Measurements from ENCODE around the gene PATJ. TPM values are rescaled to one million over a fixed set of nuclear protein-coding genes. Genes with fewer than 3 reads are reported as not detected.
"Not testable (repeated sequence)": the region's sequence is repeated elsewhere in the genome, so short reads cannot be mapped to it uniquely, and the experiment has no call there.

PATJ gene
- 10 to 100 TPM; 19.0 to 49.0 (median 26.7) TPM for total RNA-seq
- long read RNA-seq, partial matches to known transcripts, result 5 of 8 reads
- long read RNA-seq, other reads (novel, unspliced or antisense), result 3 of 8 reads

- peak; percentile 52 for TF ChIP-seq POLR2A (IDR thresholded peaks at IDR 0.05)
- no peak for TF ChIP-seq CTCF (IDR thresholded peaks at IDR 0.05)
Measured at GRCh38 chr1:61741711-61742619, at the start of gene PATJ. PATJ (plus strand) TSS chr1:61742480; CDS start chr1:61762893, 20,413 bp downstream.

GRCh38 chr1:61699911-61700851, 42.1 kb upstream of the PATJ start:
- H3K27ac ChIP-seq, result peak overlapping the region in 1 of 3 donors; percentile 60
- peaks cover 0 to 15% (median 0%) of the 10 kb centered on the region in 4 donors for H3K4me1 ChIP-seq
- peak; percentile 86 to 97 (median 92) for ATAC-seq
- H3K36me3 ChIP-seq, result peaks cover 0 to 25% (median 2%) of the 10 kb centered on the region in 4 donors
- intact Hi-C loops (cut with DNase I), result no loop called here
- DNase-seq, result no peak
- WGBS (ENCODE audit: insufficient coverage, low coverage, low lambda C conversion rate, missing lambda C conversion rate), result 29% methylated on average over 2 of the region's 3 CpGs
- H3K9me3 ChIP-seq, result no peaks in the 10 kb centered on the region
- TF ChIP-seq POLR2A (IDR thresholded peaks at IDR 0.05), result no peak
- no peaks in the 10 kb centered on the region for H3K27me3 ChIP-seq
- H3K4me3 ChIP-seq, result no peak overlapping the region

More at GRCh38 chr1:61741711-61742619, at the start of gene PATJ:
- Histone ChIP-seq H3K27ac (peak within 1 kb of the TSS; percentile 68 to 90 (median 87)), H3K4me3 (peak within 1 kb of the TSS; percentile 79 to 98 (median 90)), H3K4me1 (peaks cover 0 to 27% (median 4%) of the 10 kb centered on the region in 4 donors), H3K36me3 (no peaks in the 10 kb centered on the region), H3K9me3 (no peaks in the 10 kb centered on the region), H3K27me3 (no peaks in the 10 kb centered on the region)
- DNase-seq (peak; percentile 83 to 87 (median 84)), ATAC-seq (peak; percentile 92 to 98 (median 94))
- WGBS (ENCODE audit: insufficient coverage, low coverage, low lambda C conversion rate, missing lambda C conversion rate), result 10% methylated on average over 15 of the region's 54 CpGs
- intact Hi-C loops (cut with DNase I), result no loop called here

- peaks cover 0 to 22% (median 11%) of the 10 kb centered on the region in 4 donors for H3K36me3 ChIP-seq
- no peak overlapping the region for H3K4me3 ChIP-seq
- peaks cover 0 to 19% (median 0%) of the 10 kb centered on the region in 4 donors for H3K4me1 ChIP-seq
- DNase-seq (no peak), ATAC-seq (peak in 2 of 4 donors; percentile 61 to 68)
- no peaks in the 10 kb centered on the region for H3K9me3 ChIP-seq
- TF ChIP-seq POLR2A (IDR thresholded peaks at IDR 0.05) (no peak), CTCF (IDR thresholded peaks at IDR 0.05) (no peak)
- intact Hi-C loops (cut with DNase I), result no loop called here
- peak overlapping the region in 1 of 3 donors; percentile 50 for H3K27ac ChIP-seq
- no peaks in the 10 kb centered on the region for H3K27me3 ChIP-seq
- WGBS (ENCODE audit: insufficient coverage, low coverage, low lambda C conversion rate, missing lambda C conversion rate), result 82% methylated on average over 7 of the region's 7 CpGs
Measured at GRCh38 chr1:61708953-61709907, 33.0 kb upstream of the PATJ start.

- H3K27ac ChIP-seq, result peak overlapping the region in 1 of 3 donors; percentile 50
- TF ChIP-seq CTCF (IDR thresholded peaks at IDR 0.05) (no peak), POLR2A (IDR thresholded peaks at IDR 0.05) (no peak)
- no peak overlapping the region for H3K4me3 ChIP-seq
- H3K4me1 ChIP-seq, result peaks cover 0 to 19% (median 0%) of the 10 kb centered on the region in 4 donors
- DNase-seq, result no peak
- no peaks in the 10 kb centered on the region for H3K9me3 ChIP-seq
- peaks cover 0 to 22% (median 11%) of the 10 kb centered on the region in 4 donors for H3K36me3 ChIP-seq
- no peaks in the 10 kb centered on the region for H3K27me3 ChIP-seq
- intact Hi-C loops (cut with DNase I), result no loop called here
- 29% methylated on average over 1 of the region's 2 CpGs for WGBS (ENCODE audit: insufficient coverage, low coverage, low lambda C conversion rate, missing lambda C conversion rate)
- peak; percentile 60 to 84 (median 67) for ATAC-seq
Measured at GRCh38 chr1:61709908-61710289, 32.4 kb upstream of the PATJ start.

- H3K4me3 ChIP-seq; intact Hi-C loops (cut with DNase I); H3K27ac ChIP-seq; H3K27me3 ChIP-seq; DNase-seq; H3K9me3 ChIP-seq: not testable (repeated sequence)
- WGBS (ENCODE audit: insufficient coverage, low coverage, low lambda C conversion rate, missing lambda C conversion rate), result 94% methylated on average over 4 of the region's 4 CpGs
- H3K36me3 ChIP-seq, result peaks cover 0 to 22% (median 7%) of the 10 kb centered on the region in 4 donors
- peak in 1 of 4 donors; percentile 57 for ATAC-seq
- H3K4me1 ChIP-seq, result peaks cover 0 to 19% (median 0%) of the 10 kb centered on the region in 4 donors
Measured at GRCh38 chr1:61711257-61711656, 31.0 kb upstream of the PATJ start.
